SKM-1 treated with dmso at 0.1 percent for 144 hours (cell line): Measurements from ENCODE around the gene ANKFY1.
A peak's percentile ranks its signal among the peaks of the same experiment; 100 is the strongest.
"Not testable (repeated sequence)": the region's sequence is repeated elsewhere in the genome, so short reads cannot be mapped to it uniquely, and the experiment has no call there.

ENCODE experiments used
- DNase-seq: peaks from one replicate; lab custom pipeline; 2025; ENCODE audit not compliant: unreplicated experiment; lab: John Stamatoyannopoulos, UW

Gene ANKFY1

DNA sequence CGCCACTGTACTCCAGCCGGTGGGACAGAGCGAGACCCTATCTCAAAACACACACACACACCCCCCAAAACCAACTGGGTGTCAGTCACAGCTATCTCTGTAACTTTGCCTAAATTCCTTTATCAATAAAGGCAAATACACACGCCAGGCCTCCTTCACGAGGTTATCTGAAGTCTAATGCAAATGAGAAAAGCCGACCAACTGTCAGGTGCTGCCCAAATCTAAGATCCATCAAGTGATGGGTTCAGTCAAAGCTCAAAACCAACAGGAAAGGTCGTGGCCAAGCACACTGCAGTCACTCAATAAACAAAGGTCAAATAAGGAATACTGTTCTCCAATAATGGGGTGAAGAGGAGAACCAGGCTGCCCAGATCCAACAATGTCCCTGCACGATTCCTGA lies 1.1 kb downstream of the ANKFY1 start:
- DNase-seq = no peak

DNA sequence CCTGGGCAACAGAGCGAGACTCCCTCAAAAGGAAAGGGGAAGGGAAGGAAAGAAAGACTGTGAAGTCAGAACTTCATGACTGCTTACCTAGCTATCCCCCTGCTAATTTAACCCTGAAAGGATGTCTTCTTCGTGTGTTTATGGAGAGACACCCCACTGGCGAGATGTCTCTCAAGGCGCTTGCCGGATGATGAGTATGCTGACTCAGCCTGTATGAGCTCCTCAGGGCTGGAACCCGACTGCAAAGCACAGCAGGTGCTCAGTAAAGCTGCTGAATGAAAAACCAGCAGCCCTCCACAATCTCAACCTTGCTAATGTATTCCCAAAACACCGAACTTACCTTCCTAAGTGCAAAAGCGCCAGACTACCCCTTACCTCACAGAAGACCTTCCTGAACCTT lies 2.3 kb downstream of the ANKFY1 start:
- DNase-seq = no peak

DNA sequence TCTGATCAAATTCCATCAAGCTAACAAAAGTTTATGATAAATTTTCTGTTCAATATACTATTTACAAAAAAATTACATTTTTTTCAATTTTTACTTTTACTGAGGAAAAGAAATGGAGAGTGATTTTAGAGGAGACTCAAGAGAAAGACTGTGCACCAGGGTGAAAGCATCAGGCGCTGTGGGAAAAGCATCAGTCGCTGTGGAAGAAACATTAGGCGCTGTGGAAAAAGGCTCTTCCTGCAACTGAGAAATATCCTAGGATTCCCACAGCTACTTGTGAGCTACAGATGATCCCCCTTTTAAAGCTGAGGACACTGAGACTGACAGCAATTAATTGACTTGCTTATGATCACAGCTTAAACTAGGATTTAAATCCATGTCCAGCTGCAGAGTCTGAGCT lies 4.9 kb downstream of the ANKFY1 start:
- DNase-seq = no peak

DNA sequence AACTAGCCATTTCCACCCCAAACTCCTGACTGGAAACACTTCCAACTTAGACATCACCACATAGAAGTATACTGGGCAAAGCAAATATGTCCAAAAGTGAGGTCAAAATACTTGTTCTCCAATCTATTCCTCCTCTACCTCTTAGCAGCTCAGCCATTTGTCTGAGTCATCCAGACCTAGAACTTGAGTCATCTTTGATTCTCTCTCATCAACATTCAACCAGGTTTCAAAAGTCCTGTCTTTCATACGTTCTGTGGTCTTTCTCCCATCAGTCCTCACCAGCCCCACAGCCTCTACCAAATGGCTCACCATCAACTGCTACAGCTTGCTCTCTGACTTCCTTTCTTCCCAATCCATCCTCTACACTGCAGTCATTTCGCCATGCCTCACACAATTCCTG lies 6.8 kb downstream of the ANKFY1 start:
- no peak for DNase-seq

DNA sequence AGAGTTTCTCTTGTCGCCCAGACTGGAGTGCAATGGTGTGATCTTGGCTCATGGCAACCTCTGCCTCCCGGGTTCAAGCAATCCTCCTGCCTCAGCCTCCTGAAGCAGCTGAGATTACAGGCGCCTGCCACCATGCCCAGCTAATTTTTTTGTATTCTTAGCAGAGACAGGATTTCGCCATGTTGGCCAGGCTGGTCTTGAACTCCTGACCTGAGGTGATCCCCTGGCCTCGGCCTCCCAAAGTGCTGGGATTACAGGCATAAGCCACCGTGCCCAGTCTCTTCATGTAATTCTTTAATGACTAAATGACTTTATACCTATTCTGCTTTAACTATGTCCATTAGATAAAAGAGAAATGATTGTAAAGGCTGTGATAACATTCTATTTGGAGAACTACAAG lies 8.5 kb downstream of the ANKFY1 start:
- not testable (repeated sequence) for DNase-seq

DNA sequence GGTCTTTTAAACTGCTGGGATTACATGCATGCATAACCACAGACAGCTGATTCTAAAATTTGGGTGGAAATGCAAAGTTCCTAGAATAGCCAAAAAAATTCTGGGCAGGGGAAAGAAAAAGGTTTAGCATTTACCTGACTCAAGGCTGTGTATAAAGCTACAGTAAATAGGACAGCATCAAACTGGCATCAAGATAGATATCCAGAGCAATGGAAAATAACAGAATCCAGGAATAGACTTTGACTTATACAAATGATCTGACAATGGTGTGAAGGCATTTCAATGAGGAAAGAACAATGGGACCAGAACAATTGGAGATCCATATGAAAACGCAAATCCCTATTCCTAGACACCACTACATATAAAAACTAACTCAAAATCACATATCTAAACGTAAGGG lies 12.9 kb downstream of the ANKFY1 start:
- DNase-seq = no peak

DNA sequence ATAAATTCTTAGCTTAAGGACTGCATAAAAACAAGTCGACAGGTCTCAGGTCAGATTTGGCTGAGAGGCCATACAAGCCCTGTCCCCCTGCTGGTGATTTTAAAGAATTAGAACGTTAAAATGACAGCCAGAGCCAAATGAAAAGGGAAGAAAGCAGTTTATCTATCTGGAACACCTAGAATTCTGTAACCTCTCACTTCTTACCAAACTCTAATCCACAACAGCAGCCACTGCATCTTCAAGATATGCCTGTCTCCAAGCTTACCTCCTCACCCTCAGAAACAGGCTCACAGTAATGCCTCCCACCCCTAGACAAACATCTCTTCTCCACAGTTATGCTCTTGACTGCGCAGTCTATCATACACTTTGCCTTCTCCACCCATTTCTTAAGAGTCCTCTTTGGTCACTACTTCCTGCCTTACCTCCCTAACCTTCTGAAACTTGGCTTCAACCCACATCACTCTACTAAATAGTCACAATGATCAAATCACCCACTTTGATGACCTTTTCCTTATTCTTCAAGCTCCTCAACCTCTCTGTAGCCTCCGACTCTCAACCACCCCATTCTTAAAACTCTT lies 14.2 kb downstream of the ANKFY1 start:
- peak; percentile 3 for DNase-seq

DNA sequence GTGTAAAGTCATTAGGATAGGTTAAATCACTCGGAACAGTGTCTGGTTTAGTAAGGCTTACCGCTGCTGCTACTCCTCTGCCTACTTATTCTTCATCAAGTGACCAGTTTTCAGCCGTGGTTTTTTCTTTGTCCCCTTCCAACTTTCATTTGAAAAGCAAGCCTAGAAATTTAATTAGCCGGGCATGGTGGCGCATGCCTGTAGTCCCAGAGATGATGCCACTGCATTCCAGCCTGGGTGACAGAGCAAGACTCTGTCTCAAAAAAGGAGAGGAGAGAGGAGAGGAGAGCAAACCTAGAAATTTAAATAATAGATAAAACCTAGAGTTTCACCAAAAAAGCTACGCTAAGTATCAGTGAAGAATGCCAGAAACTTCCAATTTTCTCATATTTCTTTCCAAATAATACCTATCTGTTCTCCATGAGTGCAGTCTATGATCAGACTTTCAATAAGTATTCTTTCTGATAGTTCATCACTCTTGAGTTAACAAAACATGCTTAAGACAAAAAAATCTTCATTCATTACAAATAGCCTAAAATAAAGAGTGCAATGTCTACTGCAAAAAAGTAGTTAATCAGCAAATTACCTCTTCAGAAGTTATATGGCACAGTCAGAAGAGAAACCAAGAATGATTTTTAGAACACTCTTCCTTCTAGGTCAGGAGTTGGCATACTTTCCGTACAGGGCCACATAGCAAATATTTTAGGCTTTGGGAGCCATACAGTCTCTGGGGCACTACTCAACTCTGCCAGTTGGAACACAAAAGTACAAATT lies 15.1 kb downstream of the ANKFY1 start:
- no peak for DNase-seq

DNA sequence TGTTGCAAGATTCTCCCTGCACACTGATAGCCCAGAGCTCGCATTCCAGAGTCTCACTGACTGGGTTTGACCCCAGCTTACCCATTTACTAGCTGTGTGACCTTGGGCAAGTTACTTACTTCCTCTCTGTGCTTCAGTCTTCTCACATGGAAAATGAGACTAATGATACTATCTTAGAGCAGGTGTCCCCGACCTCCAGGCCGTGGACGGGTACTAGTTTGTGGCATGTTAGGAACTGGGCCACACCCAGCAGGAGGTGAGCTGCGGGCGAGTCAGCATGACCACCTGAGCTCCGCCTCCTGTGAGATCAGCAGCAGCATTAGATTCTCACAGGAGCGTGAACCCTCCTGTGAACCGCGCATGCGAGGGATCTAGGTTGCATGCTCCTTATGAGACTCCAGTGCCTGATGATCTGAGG lies 15.8 kb downstream of the ANKFY1 start:
- no peak for DNase-seq

DNA sequence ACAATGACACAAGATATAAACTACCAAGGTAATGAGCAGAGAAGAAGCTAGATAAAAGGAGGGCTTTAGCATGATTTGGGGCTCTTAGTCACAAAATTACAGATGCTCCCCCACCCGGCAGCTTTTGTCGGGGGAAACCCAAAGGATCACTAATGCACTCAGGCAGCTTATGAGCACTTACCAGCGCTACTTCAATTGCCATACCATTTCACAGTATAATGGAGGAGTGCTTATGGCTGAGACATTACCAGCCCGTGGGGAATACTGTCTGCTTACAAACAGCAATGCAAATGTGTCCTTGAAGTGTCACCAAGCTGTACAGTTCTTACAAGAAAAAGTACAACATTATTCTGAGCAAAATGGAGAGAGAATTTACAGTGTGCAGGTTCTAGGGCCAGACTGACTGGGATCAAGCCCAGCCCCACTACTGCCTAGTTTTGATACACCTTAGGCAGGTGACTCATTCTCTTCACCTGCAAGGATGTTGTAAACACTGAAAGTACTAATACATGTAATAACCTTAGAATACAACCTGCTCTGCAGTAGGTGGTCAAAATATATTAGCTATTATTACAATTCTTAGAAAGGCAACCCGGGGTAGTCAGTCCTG lies 16.3 kb downstream of the ANKFY1 start:
- no peak for DNase-seq

DNA sequence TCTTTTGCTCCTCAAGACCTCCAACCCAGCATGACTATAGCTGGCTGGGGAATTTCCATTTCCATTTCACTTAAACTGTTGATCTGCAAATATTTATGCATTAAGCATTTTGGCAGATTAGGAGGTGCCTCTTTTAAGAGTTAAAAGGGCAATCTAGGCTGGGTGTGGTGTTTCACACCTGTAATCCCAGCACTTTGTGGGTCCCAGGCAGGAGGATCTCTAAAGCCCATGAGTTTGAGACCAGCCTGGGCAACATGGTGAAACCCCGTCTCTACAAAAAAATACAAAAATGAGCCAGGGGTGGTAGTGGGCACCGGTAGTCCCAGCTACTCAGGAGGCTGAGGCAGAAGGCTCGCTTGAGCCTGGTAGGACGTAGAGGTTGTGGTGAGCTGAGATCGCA lies 17.1 kb downstream of the ANKFY1 start:
- no peak for DNase-seq

DNA sequence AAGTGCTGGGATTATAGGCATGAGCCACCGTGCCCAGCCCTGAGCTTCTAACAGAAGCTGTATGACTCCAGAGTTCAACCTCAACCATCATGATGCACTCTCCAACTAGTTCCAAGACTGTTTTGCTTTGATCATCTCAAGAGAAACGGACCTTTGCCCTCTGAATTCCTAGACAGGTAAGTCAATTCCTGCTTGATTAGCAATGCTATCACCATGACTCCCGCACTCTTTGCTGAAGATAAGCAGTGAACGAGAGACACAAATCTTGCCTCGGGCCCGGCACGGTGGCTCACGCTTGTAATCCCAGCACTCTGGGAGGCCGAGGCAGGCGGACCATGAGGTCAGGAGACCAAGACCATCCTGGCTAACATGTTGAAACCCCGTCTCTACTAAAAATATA lies 22.2 kb downstream of the ANKFY1 start:
- no peak for DNase-seq

DNA sequence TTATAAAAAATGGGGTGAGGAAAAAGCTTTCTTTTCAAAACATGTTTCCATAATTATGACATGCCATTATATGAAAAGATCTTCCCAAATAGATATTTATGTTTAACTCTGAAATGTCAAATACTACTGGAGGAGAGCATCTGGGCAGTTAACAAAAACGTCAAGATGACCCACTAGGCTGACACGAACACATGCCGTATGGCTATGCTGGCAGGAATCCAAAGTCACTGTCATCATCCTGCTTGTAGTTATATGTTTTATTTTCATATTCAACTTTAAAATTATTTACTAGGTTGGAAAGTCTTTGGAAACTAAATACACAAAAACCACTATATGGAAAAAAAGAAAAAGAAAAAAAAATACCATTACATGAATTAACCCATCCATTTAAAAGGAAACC lies 27.3 kb downstream of the ANKFY1 start:
- no peak for DNase-seq

DNA sequence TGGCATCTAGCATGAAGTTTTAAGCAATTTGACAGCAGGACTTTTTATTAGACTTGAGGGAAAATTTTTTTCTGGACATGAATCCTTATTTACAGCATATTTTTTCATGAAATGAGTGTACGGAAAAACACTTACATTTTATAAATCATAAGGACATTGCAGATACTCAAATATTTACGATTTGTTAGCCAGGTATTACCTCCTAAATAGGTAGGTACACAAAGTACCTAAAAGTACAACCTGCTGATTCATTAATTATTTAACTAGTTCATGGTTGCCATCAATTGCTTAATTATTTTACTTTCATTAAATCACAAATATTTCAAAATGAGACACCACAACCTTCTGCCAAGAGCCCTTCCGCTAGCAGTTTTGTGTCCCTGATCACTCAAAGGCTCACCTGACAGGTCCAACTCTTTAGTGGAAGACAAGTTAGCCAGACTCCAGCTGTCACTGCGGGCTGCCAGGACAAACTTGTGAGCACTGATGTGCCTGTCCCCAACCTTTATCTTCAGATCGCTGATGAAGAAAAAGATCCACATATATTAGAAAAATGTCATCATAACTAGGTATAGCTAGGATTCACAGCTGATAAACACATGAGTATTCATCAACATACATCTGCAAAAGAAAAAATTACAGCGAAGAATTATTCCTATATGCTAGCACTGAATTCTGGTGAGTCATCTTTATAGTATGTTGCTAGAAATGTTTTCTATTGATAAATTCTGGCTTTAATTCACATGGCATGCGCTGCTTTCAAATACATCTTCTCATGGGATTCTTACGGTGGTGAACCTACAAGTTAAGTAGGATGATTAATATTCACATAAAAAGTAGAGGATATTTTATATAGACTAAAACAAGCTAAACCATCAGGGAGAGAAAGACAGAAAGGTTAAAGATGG lies 28.2 kb downstream of the ANKFY1 start:
- DNase-seq = no peak

DNA sequence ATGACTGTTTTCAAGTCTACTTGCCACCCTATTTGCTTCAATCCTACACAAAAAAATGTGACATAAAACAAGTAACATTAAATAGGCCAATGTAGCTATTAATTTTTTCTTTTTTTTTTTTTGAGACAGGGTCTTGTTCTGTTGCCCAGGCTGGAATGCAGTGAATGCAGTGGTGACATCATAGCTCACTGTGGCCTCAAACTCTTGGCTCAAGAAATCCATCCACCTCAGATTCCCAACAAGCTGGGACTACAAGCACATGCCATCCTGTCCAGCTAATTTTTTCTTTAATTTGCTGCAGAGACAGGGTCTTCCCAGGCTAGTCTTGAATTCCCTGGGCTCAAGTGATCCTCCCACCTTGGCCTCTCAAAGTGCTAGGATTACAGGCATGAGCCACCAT lies 29.4 kb downstream of the ANKFY1 start:
- DNase-seq = no peak

DNA sequence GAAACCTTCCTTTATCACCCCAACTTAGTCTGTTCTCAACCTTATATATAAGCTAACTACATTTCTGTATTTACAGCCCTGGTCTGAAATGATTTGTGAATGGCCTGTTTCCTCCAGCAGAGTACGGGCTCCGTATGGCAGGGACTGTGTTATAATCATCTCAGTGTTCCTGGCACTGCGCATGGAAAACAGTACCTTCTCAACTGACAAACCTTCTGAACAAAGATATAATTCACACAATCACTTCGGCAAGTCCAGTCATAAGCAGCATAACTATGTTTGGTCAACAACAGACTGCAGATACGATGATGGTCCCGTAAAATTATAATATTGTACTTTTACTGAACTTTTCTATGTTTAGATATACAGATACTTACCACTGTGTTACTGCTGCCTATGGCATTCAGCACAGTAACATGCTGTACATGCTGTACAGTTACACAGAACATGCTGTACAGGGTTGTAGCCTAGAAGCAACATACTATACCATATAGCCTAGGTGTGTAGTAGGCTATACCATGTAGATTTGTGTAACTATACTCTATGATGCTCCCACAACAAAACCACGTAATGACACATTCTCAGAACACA lies 30.0 kb downstream of the ANKFY1 start:
- DNase-seq = no peak

DNA sequence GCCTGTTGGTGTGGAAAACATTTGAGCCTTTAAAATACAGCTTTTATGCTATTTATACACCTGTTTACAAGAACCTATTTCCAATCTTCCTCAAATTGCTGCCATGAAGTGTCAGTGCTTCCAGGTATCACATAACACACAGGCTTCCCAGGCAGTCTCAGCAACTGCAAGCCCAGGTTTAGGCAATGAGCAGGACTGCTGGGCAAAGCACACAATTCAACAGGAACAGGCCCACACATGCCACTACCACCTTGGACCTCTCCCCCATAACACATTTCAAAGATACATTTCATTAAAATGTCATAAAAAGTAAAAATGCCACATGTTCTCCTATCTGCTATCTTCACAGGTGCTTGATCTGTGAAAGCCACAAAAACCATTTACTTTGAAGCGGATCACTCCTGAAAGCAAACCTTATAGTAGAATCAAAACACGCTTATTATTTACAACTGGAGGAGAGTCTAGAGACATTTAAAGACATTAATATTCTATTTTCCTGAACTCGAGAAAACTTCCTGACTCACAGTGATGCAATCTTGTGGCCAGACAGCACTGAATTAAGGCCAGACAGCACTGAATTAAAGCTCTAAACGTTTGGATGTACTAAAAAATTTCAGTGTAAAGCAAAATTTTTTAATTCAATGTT lies 31.5 kb downstream of the ANKFY1 start:
- no peak for DNase-seq

DNA sequence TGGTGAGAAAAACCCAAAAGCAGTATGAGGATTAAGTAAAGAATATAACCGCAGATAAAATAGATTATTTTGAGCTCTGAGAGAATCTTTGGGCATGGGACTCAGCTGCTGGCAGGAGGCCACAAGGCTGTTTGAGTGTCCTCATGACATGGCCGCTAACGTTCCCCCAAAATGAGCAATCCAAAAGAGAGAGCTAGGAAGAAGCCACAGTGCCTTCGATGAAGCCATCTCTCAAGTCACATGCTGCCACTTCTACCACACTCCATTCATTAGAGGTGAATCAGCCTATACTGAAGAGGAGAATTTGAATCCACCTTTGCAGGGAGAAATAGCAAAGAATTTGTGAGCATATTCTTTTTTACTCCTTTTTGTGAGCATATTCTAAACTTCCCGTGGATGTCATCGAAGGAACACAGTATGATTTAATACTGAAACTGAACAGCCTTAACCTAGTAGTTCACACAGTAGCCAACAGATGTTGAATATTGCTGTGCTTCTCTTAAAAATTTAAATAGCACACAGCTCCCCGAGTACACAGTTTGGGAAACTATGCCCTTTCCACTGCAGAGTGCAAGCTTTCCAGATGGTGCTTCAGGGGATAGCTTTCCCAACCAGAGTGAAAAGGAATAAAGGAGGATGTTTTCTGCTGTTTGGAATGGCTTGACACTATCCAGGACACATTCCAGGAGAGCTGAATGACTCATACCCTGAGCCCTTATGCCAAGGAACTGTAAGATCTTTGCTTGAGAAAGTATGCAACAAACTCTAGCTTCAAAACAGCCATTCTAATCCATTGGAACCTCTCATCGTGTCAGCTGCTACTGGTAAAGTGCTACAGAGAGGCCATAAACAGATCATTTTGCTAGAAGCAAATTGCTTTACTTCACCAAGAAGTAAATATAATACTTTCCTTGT lies 33.9 kb downstream of the ANKFY1 start:
- no peak for DNase-seq

DNA sequence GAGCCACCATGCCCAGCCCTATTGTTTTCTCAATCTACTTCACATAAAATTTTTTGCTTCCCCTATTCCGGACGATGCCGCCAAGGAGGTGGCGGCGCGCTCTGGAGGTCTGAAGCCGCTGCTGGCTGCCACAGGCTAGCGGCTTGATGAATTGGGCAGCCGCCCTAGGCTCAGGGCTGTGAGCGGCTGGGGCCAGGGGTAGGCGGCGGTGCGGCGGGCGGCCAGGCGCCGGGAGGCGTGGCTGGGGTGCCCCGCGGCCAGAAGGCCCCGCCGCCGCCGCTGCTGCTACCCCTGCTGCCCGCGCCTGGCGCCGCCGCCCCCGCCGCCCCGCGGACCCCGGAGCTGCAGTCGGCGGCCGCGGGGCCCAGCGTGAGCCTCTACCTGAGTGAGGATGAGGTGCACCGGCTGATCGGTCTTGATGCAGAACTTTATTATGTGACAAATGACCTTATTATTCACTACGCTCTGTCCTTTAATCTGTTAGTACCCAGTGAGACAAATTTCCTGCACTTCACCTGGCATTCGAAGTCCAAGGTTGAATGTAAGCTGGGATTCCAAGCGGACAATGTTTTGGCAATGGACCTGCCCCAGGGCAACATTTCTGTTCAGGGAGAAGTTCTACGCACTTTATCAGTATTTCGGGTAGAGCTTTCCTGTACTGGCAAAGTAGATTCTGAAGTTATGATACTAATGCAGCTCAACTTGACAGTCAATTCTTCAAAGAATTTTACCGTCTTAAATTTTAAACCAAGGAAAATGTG lies 41.7 kb downstream of the ANKFY1 start:
- DNase-seq = no peak
